Neural crest cell (in vitro differentiated cells): ENCODE results near the gene DNER. TPM values are rescaled to one million over a fixed set of nuclear protein-coding genes. Genes with fewer than 3 reads are reported as not detected.

Experiments
- DNase-seq: peaks from one replicate; pipeline ENCODE4 v3.0.0; 2021; ENCODE audit warnings: low read depth, mixed read lengths, low spot score
- H3K27ac Mint-ChIP-seq: one replicate; pipeline ENCODE4 v1.8.0; 2021; ENCODE audit warnings: mild to moderate bottlenecking, mixed read lengths; ENCODE audit not compliant: unreplicated experiment
- H3K27me3 Mint-ChIP-seq: 2 replicates; pipeline ENCODE4 v1.8.0; 2021; ENCODE audit warnings: low read depth, mild to moderate bottlenecking, mixed read lengths
- H3K36me3 Mint-ChIP-seq: 2 replicates; pipeline ENCODE4 v1.8.0; 2021; ENCODE audit warnings: low read depth, mild to moderate bottlenecking, mixed read lengths
- H3K4me1 Mint-ChIP-seq: 2 replicates; pipeline ENCODE4 v1.8.0; 2021; ENCODE audit warnings: mixed read lengths
- H3K4me3 Mint-ChIP-seq: one replicate; pipeline ENCODE4 v1.8.0; 2021; ENCODE audit warnings: mild to moderate bottlenecking, mixed read lengths
- H3K9me3 Mint-ChIP-seq: 2 replicates; pipeline ENCODE4 v1.8.0; 2021; ENCODE audit warnings: mixed read lengths
- CTCF ChIP-seq: fragments of 200-600 bp; sonication (generic); conservative IDR thresholded peaks from 2 replicates; pipeline ENCODE4 v1.5.0; 2021; ENCODE audit warnings: antibody characterized with exemption, mild to moderate bottlenecking
- total RNA-seq: library from RNA; stranded (reverse); gene quantifications from 2 replicates; pipeline ENCODE4 v1.2.1, GENCODE V29; 2021

DNER gene
- total RNA-seq, 1 donor from 2014 or later = 4.1 TPM

DNA sequence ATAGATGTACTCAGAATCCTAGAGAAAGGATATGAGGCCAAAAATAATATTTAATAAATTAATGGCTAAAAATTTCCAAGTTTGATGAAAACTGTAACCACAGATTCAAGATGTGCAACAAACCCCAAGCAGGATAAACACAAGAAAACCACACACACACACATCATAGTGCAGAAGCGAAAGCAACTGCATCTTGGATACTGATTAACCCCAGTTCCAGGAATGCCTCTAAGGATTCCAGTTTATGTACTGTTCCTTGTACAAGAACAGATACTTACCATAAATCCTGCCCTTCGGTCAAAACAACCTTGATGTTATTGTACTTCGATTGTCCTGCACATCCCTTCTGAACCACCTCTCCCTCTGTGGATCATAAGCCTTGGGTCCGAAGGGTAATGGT lies 320.4 kb downstream of the DNER start:
- H3K4me1 Mint-ChIP-seq = no peaks in the 10 kb centered on the region
- peaks cover 15% of the 10 kb centered on the region for H3K9me3 Mint-ChIP-seq
- no peak for DNase-seq
- H3K27me3 Mint-ChIP-seq = peaks cover 3% of the 10 kb centered on the region
- no peak for TF ChIP-seq CTCF
- H3K4me3 Mint-ChIP-seq = no peak overlapping the region
- no peak overlapping the region for H3K27ac Mint-ChIP-seq
- H3K36me3 Mint-ChIP-seq = peaks cover 8% of the 10 kb centered on the region

DNA sequence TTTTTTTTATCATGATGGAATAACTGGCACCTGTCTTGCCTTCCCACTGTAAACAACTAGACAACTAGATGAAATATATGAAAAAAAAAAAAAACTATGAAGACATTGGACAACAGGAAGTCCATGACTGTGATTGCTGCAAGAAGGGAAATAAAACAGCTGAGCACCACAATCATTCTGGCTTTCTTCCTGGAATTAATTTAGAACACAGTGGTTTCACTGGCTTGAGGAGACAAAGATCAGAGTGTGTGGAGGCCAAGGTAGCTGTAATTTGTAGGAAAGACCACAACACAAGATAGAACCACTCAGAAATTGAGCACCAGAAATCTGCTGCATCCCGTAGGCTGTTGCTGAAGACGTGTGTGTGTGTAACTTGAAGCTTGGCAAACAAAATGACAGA lies 322.2 kb downstream of the DNER start:
- no peak for DNase-seq
- no peak for TF ChIP-seq CTCF
- Mint-ChIP-seq H3K9me3 (peaks cover 9% of the 10 kb centered on the region), H3K36me3 (peaks cover 2% of the 10 kb centered on the region), H3K27ac (no peak overlapping the region), H3K4me3 (no peak overlapping the region), H3K4me1 (no peaks in the 10 kb centered on the region), H3K27me3 (no peaks in the 10 kb centered on the region)

GRCh38 chr2:229388731-229389130 lies 325.6 kb downstream of the DNER start:
- Mint-ChIP-seq H3K9me3 (peaks cover 14% of the 10 kb centered on the region), H3K36me3 (peaks cover 8% of the 10 kb centered on the region), H3K4me1 (no peaks in the 10 kb centered on the region), H3K27ac (no peak overlapping the region), H3K4me3 (no peak overlapping the region), H3K27me3 (peaks cover 5% of the 10 kb centered on the region)
- DNase-seq = no peak
- TF ChIP-seq CTCF = no peak

DNA sequence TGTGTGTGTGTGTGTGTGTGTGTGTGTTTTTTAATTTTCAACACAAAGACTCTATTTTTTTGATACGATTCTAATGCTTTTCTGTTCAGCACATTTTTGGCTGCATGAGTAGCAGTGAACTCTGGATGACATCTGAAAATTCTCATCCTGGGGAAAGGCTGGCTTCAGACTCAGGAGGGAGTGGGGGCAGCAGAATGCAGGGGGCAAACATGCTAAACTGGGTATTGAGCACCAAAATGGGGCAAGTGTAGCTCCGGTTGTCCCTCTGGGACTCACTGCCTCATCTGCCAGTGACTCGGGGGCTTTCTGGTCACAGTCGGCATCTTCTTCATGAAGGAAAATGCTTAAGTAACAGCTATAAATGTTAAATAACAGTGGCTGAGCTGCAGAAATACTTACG lies 326.5 kb downstream of the DNER start:
- H3K36me3 Mint-ChIP-seq = peaks cover 8% of the 10 kb centered on the region
- no peak for DNase-seq
- no peak for TF ChIP-seq CTCF
- no peak overlapping the region for H3K27ac Mint-ChIP-seq
- H3K27me3 Mint-ChIP-seq = peaks cover 5% of the 10 kb centered on the region
- peaks cover 19% of the 10 kb centered on the region for H3K9me3 Mint-ChIP-seq
- H3K4me1 Mint-ChIP-seq = no peaks in the 10 kb centered on the region
- H3K4me3 Mint-ChIP-seq = no peak overlapping the region

DNA sequence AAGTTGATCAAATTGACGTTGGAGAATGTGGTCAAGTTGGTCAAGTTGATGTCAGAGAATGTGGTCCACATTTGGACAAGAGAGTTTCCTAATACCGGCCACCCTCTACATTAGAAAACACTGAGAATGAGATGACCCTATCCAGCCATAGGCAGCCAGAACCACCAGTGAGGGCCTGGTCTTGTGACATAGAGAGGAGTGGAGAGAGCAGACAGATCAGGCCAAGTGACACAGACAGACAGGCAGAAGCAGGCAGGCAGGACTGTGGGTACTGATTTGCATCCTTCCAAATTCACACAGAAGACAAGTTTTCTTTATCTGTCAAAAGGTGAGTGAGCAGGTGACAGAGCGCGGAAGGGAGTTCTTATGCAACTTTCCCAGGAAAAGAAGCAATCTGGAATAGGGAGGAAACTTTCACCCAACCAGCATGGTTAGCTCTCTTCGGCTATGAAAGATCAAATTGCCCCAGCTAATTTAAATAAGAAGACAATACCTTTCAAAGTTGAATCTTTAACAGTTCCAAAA lies 334.2 kb downstream of the DNER start:
- Mint-ChIP-seq H3K4me1 (no peaks in the 10 kb centered on the region), H3K36me3 (peaks cover 9% of the 10 kb centered on the region), H3K27me3 (peaks cover 5% of the 10 kb centered on the region), H3K27ac (no peak overlapping the region), H3K9me3 (peaks cover 10% of the 10 kb centered on the region), H3K4me3 (no peak overlapping the region)
- DNase-seq = no peak
- TF ChIP-seq CTCF = no peak

DNA sequence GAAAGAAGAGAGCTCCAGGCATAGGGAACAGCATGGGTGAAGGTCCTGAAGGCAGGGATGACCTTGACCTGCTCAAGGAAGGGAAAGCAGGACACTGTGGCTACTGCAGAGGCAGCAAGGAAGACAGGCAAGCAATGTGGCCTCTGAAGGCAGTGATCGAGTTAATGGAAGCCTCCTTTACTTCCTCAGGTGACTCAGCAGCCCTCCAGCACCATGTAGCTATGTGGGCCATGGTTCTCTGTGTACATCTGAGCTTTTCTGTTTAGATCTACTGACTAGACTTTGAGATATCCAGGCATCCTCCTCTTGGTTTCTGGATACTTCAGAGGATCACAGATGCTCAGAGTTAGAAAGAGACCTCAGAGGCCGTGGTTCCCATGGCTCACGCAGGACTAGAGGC lies 336.0 kb downstream of the DNER start:
- no peak for DNase-seq
- no peak overlapping the region for H3K4me3 Mint-ChIP-seq
- peaks cover 7% of the 10 kb centered on the region for H3K36me3 Mint-ChIP-seq
- H3K4me1 Mint-ChIP-seq = no peaks in the 10 kb centered on the region
- H3K27me3 Mint-ChIP-seq = no peaks in the 10 kb centered on the region
- no peak for TF ChIP-seq CTCF
- H3K9me3 Mint-ChIP-seq = peaks cover 4% of the 10 kb centered on the region
- H3K27ac Mint-ChIP-seq = no peak overlapping the region
